ENCODE measurements around the gene OPRM1.
"Not testable (repeated sequence)": the region's sequence is repeated elsewhere in the genome, so short reads cannot be mapped to it uniquely, and the experiment has no call there.

The OPRM1 gene

GRCh38 chr6:154187203-154187602 lies 148.2 kb downstream of the OPRM1 start:
- FAIRE-seq (no peak), DNase-seq (ENCODE audit: insufficient read length, low spot score) (no peak)
- no peak for TF ChIP-seq POLR2A (IDR thresholded peaks at IDR 0.05; ENCODE audit: low read depth, low read length)

GRCh38 chr6:154187714-154188113 lies 148.7 kb downstream of the OPRM1 start:
- DNase-seq (ENCODE audit: insufficient read length, low spot score) (no peak), FAIRE-seq (no peak)
- TF ChIP-seq POLR2A (IDR thresholded peaks at IDR 0.05; ENCODE audit: low read depth, low read length) = no peak

GRCh38 chr6:154196333-154196885 lies 157.4 kb downstream of the OPRM1 start:
- no peak for TF ChIP-seq POLR2A (IDR thresholded peaks at IDR 0.05; ENCODE audit: low read depth, low read length)
- DNase-seq (ENCODE audit: insufficient read length, low spot score) (no peak), FAIRE-seq (no peak)

- FAIRE-seq = no peak
- DNase-seq (ENCODE audit: insufficient read length, low spot score) = no peak
- no peak for TF ChIP-seq POLR2A (IDR thresholded peaks at IDR 0.05; ENCODE audit: low read depth, low read length)
Measured at GRCh38 chr6:154197196-154197860, 158.3 kb downstream of the OPRM1 start.

- not testable (repeated sequence) for FAIRE-seq; DNase-seq (ENCODE audit: insufficient read length, low spot score)
Measured at GRCh38 chr6:154201688-154202087, 162.6 kb downstream of the OPRM1 start.

GRCh38 chr6:154202339-154202738 lies 163.3 kb downstream of the OPRM1 start:
- FAIRE-seq (no peak), DNase-seq (ENCODE audit: insufficient read length, low spot score) (no peak)
- no peak for TF ChIP-seq POLR2A (IDR thresholded peaks at IDR 0.05; ENCODE audit: low read depth, low read length)

- no peak for DNase-seq (ENCODE audit: insufficient read length, low spot score)
- TF ChIP-seq POLR2A (IDR thresholded peaks at IDR 0.05; ENCODE audit: low read depth, low read length) = no peak
- no peak for FAIRE-seq
Measured at GRCh38 chr6:154202958-154203357, 163.9 kb downstream of the OPRM1 start.

GRCh38 chr6:154206141-154206540 lies 167.1 kb downstream of the OPRM1 start:
- FAIRE-seq (no peak), DNase-seq (ENCODE audit: insufficient read length, low spot score) (no peak)
- no peak for TF ChIP-seq POLR2A (IDR thresholded peaks at IDR 0.05; ENCODE audit: low read depth, low read length)

- FAIRE-seq (no peak), DNase-seq (ENCODE audit: insufficient read length, low spot score) (no peak)
- no peak for TF ChIP-seq POLR2A (IDR thresholded peaks at IDR 0.05; ENCODE audit: low read depth, low read length)
Measured at GRCh38 chr6:154206996-154207395, 168.0 kb downstream of the OPRM1 start.

GRCh38 chr6:154209555-154209954 lies 170.5 kb downstream of the OPRM1 start:
- DNase-seq (ENCODE audit: insufficient read length, low spot score) = no peak
- FAIRE-seq = no peak

GRCh38 chr6:154210678-154211077 lies 171.6 kb downstream of the OPRM1 start:
- DNase-seq (ENCODE audit: insufficient read length, low spot score) = no peak
- no peak for TF ChIP-seq POLR2A (IDR thresholded peaks at IDR 0.05; ENCODE audit: low read depth, low read length)
- FAIRE-seq = no peak

More at GRCh38 chr6:154209555-154209954, 170.5 kb downstream of the OPRM1 start:
- TF ChIP-seq POLR2A (IDR thresholded peaks at IDR 0.05; ENCODE audit: low read depth, low read length) = no peak

GRCh38 chr6:154213782-154214181 lies 174.7 kb downstream of the OPRM1 start:
- FAIRE-seq (no peak), DNase-seq (ENCODE audit: insufficient read length, low spot score) (no peak)
- no peak for TF ChIP-seq POLR2A (IDR thresholded peaks at IDR 0.05; ENCODE audit: low read depth, low read length)

- FAIRE-seq = no peak
- no peak for DNase-seq (ENCODE audit: insufficient read length, low spot score)
- TF ChIP-seq POLR2A (IDR thresholded peaks at IDR 0.05; ENCODE audit: low read depth, low read length) = no peak
Measured at GRCh38 chr6:154218301-154218700, 179.3 kb downstream of the OPRM1 start.

GRCh38 chr6:154218787-154219186 lies 179.7 kb downstream of the OPRM1 start:
- TF ChIP-seq POLR2A (IDR thresholded peaks at IDR 0.05; ENCODE audit: low read depth, low read length) = no peak
- no peak for FAIRE-seq
- DNase-seq (ENCODE audit: insufficient read length, low spot score) = no peak

- FAIRE-seq (no peak), DNase-seq (ENCODE audit: insufficient read length, low spot score) (no peak)
- no peak for TF ChIP-seq POLR2A (IDR thresholded peaks at IDR 0.05; ENCODE audit: low read depth, low read length)
Measured at GRCh38 chr6:154219250-154219649, 180.2 kb downstream of the OPRM1 start.
